ENCODE results near the gene RAB10. TPM values are rescaled to one million over a fixed set of nuclear protein-coding genes. Genes with fewer than 3 reads are reported as not detected.

The RAB10 gene
- total RNA-seq, 1 experiment from 2014 or later, result 130 TPM

- H3K23ac ChIP-seq (ENCODE audit: insufficient read length, low read depth, low read length), result no peak overlapping the region
- H2BK20ac ChIP-seq (ENCODE audit: low read depth, low read length, poor library complexity, severe bottlenecking), result no peak overlapping the region
- H2BK12ac ChIP-seq (ENCODE audit: insufficient read length, low read depth, low read length), result no peak overlapping the region
- Mint-ChIP-seq H3K4me1 (no peaks in the 10 kb centered on the region), H3K36me3 (ENCODE audit: insufficient read depth in 1 of 3, low read depth in 3 of 3) (no peaks in the 10 kb centered on the region; a peak in 1 of 7 replicates), H3K27me3 (ENCODE audit: low read depth) (peaks cover 2% of the 10 kb centered on the region), H3K4me3 (no peak overlapping the region), H3K27ac (no peak overlapping the region; a peak in 1 of 7 replicates), H3K9me3 (no peaks in the 10 kb centered on the region)
- no peak for TF ChIP-seq CTCF (conservative IDR thresholded peaks at IDR 0.05)
- no peaks in the 10 kb centered on the region for H3K27me3 ChIP-seq (ENCODE audit: insufficient read depth, low read length)
- no peak overlapping the region for H3K9ac ChIP-seq (ENCODE audit: extremely low read depth, insufficient read length, low read length)
- no peaks in the 10 kb centered on the region for H3K23me2 ChIP-seq (ENCODE audit: insufficient read length, low read depth, low read length, poor library complexity, severe bottlenecking)
- no peak overlapping the region for H4K5ac ChIP-seq (ENCODE audit: insufficient read length, low read depth, low read length)
- no peak overlapping the region for H3T11ph ChIP-seq (ENCODE audit: low read length)
- DNase-seq, result no peak
- H3K79me1 ChIP-seq (ENCODE audit: insufficient read depth, low read depth, low read length, poor library complexity, severe bottlenecking), result no peaks in the 10 kb centered on the region
- no peak overlapping the region for H2BK15ac ChIP-seq (ENCODE audit: low read depth, low read length)
- H4K91ac ChIP-seq (ENCODE audit: insufficient read length, low read depth, low read length), result no peak overlapping the region
- H3K27ac ChIP-seq (ENCODE audit: insufficient read length, low read depth, low read length), result no peak overlapping the region
- H3K56ac ChIP-seq (ENCODE audit: insufficient read length, low read depth, low read length), result no peak overlapping the region
- no peak overlapping the region for H2BK120ac ChIP-seq (ENCODE audit: low read depth, low read length, poor library complexity, severe bottlenecking)
- no peak overlapping the region for H3K18ac ChIP-seq (ENCODE audit: insufficient read length, low read depth, low read length)
- H3K79me2 ChIP-seq (ENCODE audit: insufficient read depth, low read length), result no peaks in the 10 kb centered on the region
- H3K4ac ChIP-seq (ENCODE audit: low read depth, low read length), result no peak overlapping the region
- no peak overlapping the region for H2AK5ac ChIP-seq (ENCODE audit: insufficient read length, low read length)
- no peak overlapping the region for H3K4me2 ChIP-seq (ENCODE audit: insufficient read depth, insufficient read length, low read length)
- H2AFZ ChIP-seq (ENCODE audit: low read length), result no peak overlapping the region
- no peak overlapping the region for H4K8ac ChIP-seq (replicated peaks; ENCODE audit: insufficient read length, low read depth, low read length)
- WGBS (ENCODE audit: extremely low coverage, insufficient read length, low lambda C conversion rate), result no CpG with 5 or more reads among the region's 8 CpGs
- no peaks in the 10 kb centered on the region for H4K20me1 ChIP-seq (ENCODE audit: control insufficient read depth, insufficient read depth, insufficient read length)
- H3K4me1 ChIP-seq (ENCODE audit: insufficient read depth, low read length), result no peaks in the 10 kb centered on the region
- no peaks in the 10 kb centered on the region for H3K9me3 ChIP-seq (ENCODE audit: control insufficient read depth, low read depth, low read length)
- H3K14ac ChIP-seq (ENCODE audit: insufficient read depth, low read length), result no peak overlapping the region
- no peak overlapping the region for H2BK5ac ChIP-seq (ENCODE audit: insufficient read length, low read length)
These were observed 130.8 kb downstream of the RAB10 start for GRCh38 chr2:26164641-26165211.

Measured in H9 (cell line).